ENCODE measurements around the gene DOK7.
A peak's percentile ranks its signal among the peaks of the same experiment; 100 is the strongest.

The DOK7 gene

GRCh38 chr4:3476936-3477749 is 14.0 kb downstream of the DOK7 start:
- DNase-seq, result no peak

GRCh38 chr4:3477750-3478430 is 14.8 kb downstream of the DOK7 start:
- no peak for DNase-seq

GRCh38 chr4:3478446-3479357 is 15.6 kb downstream of the DOK7 start:
- DNase-seq, result no peak

- DNase-seq, result no peak
These were observed 16.4 kb downstream of the DOK7 start for GRCh38 chr4:3479358-3480101.

GRCh38 chr4:3480528-3481112 is 17.5 kb downstream of the DOK7 start:
- DNase-seq, result peak; percentile 69

- no peak for DNase-seq
These were observed 18.0 kb downstream of the DOK7 start for GRCh38 chr4:3481113-3481531.

GRCh38 chr4:3481783-3482393 is 18.8 kb downstream of the DOK7 start:
- DNase-seq, result no peak

GRCh38 chr4:3482707-3483106 is 19.6 kb downstream of the DOK7 start:
- no peak for DNase-seq

- no peak for DNase-seq
These were observed 20.4 kb downstream of the DOK7 start for GRCh38 chr4:3483471-3483921.

GRCh38 chr4:3484057-3484973 is 21.2 kb downstream of the DOK7 start:
- no peak for DNase-seq

GRCh38 chr4:3485011-3485791 is 22.1 kb downstream of the DOK7 start:
- DNase-seq, result no peak

GRCh38 chr4:3485886-3486540 is 22.9 kb downstream of the DOK7 start:
- DNase-seq, result no peak

- no peak for DNase-seq
These were observed 23.7 kb downstream of the DOK7 start for GRCh38 chr4:3486541-3487540.

- DNase-seq, result no peak
These were observed 24.8 kb downstream of the DOK7 start for GRCh38 chr4:3487861-3488260.

GRCh38 chr4:3488820-3489219 is 25.7 kb downstream of the DOK7 start:
- DNase-seq, result no peak

GRCh38 chr4:3489451-3489962 is 26.4 kb downstream of the DOK7 start:
- DNase-seq, result no peak

- no peak for DNase-seq
These were observed 28.7 kb downstream of the DOK7 start for GRCh38 chr4:3491681-3492405.

Data from CD4-positive, alpha-beta T cell treated with Interleukin-17A for 1 hour (primary cell).